Measurements from ENCODE around the gene KRTAP11-1.

- TF ChIP-seq CTCF (conservative IDR thresholded peaks at IDR 0.05; ENCODE audit: low read depth, low read length) (no peak), EZH2 (IDR thresholded peaks at IDR 0.05; ENCODE audit: borderline replicate concordance, low read depth, low read length, poor library complexity, severe bottlenecking) (no peak)
Observed at GRCh38 chr21:30882866-30883597, 1.7 kb upstream of the KRTAP11-1 start.

Measured in A673 (cell line).